Muscle layer of colon (tissue), 2 donors: ENCODE data around the gene GPHA2.

ENCODE experiments used
- H3K27ac ChIP-seq: one replicate; pipeline ENCODE4 v1.7.0; 2013; ENCODE audit warnings: low read depth, mild to moderate bottlenecking, low read length, moderate library complexity
- H3K27me3 ChIP-seq, 2 donors: one replicate each; pipeline ENCODE4 v1.7.0; 2013; ENCODE audit warnings: low read length in 2 of 2, mild to moderate bottlenecking in 2 of 2; ENCODE audit not compliant: insufficient read depth in 2 of 2, control insufficient read depth in 1 of 2
- H3K36me3 ChIP-seq: one replicate; pipeline ENCODE4 v1.7.0; 2013; ENCODE audit warnings: mild to moderate bottlenecking, low read length; ENCODE audit not compliant: insufficient read depth
- H3K4me1 ChIP-seq: one replicate; pipeline ENCODE4 v1.7.0; 2013; ENCODE audit warnings: mild to moderate bottlenecking, low read length; ENCODE audit not compliant: insufficient read depth
- H3K4me3 ChIP-seq, 2 donors: one replicate each; pipeline ENCODE4 v1.7.0; 2013; ENCODE audit warnings: low read length in 2 of 2, low read depth in 1 of 2, mild to moderate bottlenecking in 1 of 2, moderate library complexity in 1 of 2
- H3K9ac ChIP-seq: one replicate; pipeline ENCODE4 v1.7.0; 2013; ENCODE audit warnings: low read length
- H3K9me3 ChIP-seq: one replicate; pipeline ENCODE4 v1.7.0; 2013; ENCODE audit warnings: mild to moderate bottlenecking, low read length
- donor health status: abdominal sarcoma.
- donor health status: Adenocarcinoma of cecum.

The GPHA2 gene

DNA sequence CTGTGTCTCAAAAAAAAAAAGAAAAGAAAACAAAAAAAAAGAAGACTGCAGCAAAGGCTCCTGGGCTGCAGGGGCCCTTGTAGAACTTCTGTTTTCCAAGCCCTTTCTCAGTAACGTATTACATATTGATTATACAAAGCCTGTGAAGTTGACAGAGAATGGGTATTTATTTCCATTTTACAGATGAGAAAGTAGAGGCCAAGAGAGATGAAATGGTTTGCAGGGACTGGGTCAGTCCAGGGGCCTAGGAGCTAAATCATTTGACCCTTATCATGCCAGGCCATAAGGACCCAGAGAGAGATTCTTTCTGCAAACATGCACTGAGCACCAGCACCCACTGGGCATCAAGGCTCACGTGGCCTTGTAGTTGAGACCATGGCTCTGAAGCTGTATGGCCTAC lies 6.7 kb downstream of the GPHA2 start:
- Histone ChIP-seq H3K36me3 (peaks cover 66% of the 10 kb centered on the region), H3K4me1 (peaks cover 14% of the 10 kb centered on the region), H3K27ac (no peak overlapping the region), H3K9me3 (no peaks in the 10 kb centered on the region), H3K4me3 (no peak overlapping the region), H3K27me3 (no peaks in the 10 kb centered on the region), H3K9ac (no peak overlapping the region)

DNA sequence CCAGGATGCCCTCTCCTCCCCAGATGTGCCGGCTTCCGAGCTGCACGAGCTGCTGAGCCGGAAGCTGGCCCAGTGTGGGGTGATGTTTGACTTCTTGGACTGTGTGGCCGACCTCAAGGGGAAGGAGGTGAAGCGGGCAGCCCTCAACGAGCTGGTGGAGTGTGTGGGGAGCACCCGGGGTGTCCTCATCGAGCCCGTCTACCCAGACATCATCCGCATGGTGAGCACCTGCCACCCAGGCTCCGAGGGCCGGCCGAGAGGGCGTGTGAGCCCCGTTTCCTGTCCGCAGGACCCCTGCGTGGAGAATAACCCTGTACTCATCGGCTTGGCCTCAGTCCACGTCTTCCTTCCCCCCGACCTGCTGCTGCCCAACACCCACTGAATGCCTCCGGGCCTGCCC lies 9.0 kb downstream of the GPHA2 start:
- no peaks in the 10 kb centered on the region for H3K27me3 ChIP-seq
- peaks cover 20% of the 10 kb centered on the region for H3K4me1 ChIP-seq
- H3K9me3 ChIP-seq, result no peaks in the 10 kb centered on the region
- H3K27ac ChIP-seq, result no peak overlapping the region
- no peak overlapping the region for H3K4me3 ChIP-seq
- no peak overlapping the region for H3K9ac ChIP-seq
- H3K36me3 ChIP-seq, result peaks cover 44% of the 10 kb centered on the region

DNA sequence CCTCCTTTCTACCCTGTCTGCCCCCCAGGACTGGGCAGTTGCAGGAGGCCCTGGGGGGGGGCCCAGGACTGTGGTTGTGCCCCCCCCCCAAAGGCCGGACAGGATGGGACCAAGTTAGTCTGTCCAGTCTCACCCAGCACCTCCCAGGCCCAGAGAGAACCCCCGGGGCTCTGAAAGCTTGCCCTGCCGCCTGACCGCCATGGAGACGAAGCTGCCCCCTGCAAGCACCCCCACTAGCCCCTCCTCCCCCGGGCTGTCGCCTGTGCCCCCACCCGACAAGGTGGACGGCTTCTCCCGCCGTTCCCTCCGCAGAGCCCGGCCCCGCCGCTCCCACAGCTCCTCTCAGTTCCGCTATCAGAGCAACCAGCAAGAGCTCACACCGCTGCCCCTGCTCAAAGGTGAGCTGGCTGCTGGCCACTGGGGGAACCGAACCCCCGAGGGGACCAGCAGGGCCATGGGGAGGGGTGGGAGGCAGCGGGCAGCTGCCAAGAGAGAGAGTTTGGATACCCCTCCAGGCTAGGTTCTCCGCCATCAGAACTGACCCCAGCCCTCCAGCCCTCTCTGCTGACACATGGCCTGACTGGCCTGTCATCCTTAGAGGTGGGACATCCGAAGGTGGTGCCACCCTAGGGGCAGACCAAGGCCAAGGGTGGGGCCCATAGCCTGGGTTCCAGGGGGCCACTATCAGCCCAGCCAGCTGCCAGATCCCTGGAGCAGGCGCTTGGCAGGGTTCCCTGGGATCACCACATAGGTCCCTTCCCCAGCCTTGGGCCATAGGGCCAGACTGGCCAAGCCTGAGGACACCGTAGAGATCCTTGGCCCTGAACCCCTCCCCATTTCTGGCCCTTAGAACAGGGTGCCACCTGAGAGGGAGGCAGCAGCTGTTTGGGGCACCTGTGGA lies 9.9 kb downstream of the GPHA2 start:
- H3K4me3 ChIP-seq, result peak overlapping the region; percentile 60 to 92
- peak overlapping the region; percentile 97 for H3K27ac ChIP-seq
- H3K27me3 ChIP-seq, result no peaks in the 10 kb centered on the region
- H3K9ac ChIP-seq, result peak overlapping the region; percentile 87
- H3K9me3 ChIP-seq, result no peaks in the 10 kb centered on the region
- H3K4me1 ChIP-seq, result peaks cover 20% of the 10 kb centered on the region
- peaks cover 35% of the 10 kb centered on the region for H3K36me3 ChIP-seq

DNA sequence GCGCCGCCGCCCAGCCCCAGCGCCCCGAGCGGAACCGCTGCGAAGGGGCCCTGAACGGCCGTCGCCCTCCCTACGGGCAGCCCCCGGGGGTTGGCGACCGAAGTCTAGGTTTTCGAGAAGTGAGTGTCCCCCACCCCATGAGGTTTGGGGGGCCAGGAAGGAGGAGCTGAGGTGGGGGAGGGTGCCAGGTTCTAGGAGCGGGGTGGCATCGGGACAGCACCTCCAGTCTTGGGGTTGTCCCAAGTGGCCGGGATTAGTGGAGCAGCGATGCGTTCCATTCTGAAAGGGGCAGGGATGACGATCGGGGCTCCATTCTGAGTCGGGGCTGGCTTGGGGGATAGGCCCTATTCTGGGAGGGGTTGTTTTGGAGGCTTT lies 10.8 kb downstream of the GPHA2 start:
- peak overlapping the region; percentile 60 to 92 for H3K4me3 ChIP-seq
- H3K4me1 ChIP-seq, result peaks cover 20% of the 10 kb centered on the region
- H3K27ac ChIP-seq, result peak overlapping the region; percentile 97
- no peaks in the 10 kb centered on the region for H3K9me3 ChIP-seq
- H3K36me3 ChIP-seq, result peaks cover 26% of the 10 kb centered on the region
- H3K9ac ChIP-seq, result peak overlapping the region; percentile 87
- no peaks in the 10 kb centered on the region for H3K27me3 ChIP-seq

DNA sequence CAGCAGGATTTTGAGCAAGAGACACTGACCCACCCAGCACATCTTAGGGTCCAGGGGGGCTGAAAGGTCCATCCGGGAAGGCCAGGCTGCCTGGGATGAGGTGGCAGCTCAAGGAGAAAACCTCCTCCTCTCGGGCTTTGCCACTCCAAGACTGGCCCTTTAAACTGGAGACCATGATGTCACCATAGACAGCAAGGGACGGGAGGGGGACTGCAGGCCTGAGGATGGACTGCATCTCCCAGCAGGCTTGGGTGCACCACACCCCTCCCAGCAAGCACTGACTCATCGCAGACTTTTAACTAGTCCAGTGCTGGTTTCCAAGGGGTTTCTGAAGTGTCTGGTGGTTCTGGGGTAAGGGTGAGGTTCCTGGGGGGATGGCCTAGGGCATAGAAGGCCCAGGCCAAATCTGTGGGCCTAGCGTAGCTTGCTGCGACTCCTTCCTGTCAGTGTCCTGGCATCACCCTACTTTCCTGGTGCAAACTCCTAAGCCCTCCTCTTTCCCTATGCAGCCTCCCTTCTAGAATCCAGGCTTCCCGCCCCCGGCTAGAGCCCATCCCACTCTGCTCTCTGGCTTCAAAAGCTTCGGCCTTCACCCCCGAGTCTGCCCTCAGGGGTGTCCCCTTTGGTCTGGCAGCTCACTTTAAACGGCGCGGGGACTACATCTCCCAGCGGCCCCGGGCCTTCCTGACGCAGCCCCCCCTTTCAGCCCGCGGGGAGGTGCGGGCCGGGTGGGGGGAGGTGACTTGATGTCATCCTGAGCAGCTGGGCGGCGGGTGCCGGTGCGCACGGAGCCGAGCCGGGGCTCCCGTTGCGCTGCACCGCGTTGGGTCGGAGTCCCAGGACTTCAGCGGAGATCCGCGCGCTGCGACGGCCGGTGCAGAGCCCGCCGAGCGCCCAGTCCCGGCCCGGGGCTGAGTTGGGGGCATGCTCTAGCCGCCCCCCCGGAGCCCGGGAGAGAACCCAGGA lies 11.5 kb downstream of the GPHA2 start, which contains the start of gene PPP2R5B:
Gene PPP2R5B (plus strand): TSS at position 746 of the 966 bp plus-strand sequence. CDS start 1,046 bp downstream, outside the sequence.
- Histone ChIP-seq H3K9me3 (no peaks in the 10 kb centered on the region), H3K27ac (peak within 1 kb of the TSS; percentile 97), H3K4me1 (peaks cover 20% of the 10 kb centered on the region), H3K36me3 (peaks cover 19% of the 10 kb centered on the region), H3K4me3 (peak within 1 kb of the TSS; percentile 60 to 92), H3K27me3 (no peaks in the 10 kb centered on the region), H3K9ac (peak within 1 kb of the TSS; percentile 87)

DNA sequence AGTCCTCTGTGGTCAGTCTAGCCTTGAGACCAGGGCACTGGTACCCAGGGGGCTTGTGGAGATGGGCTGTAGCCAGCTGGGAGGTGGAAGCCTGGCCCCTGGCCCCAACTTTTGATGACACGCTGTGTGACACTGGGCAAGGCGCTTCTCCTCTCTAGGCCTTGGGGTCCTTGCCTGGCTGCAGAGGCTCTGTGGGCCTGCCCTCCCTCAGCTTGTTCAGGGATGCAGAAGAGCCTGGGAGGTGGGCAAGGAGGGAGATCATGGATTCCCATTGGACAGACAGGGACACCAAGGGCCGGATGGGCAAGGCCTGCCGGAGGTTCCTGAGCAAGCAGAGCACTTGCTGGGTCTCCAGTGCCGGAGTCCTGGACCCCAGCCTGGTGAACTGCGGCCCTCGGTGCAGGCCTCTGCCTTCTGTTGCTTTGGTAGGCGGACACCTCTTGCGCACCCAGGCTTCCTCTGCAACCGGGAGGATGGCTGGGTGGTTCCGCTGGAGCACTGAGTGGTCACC lies 12.5 kb downstream of the GPHA2 start:
- Histone ChIP-seq H3K27me3 (no peaks in the 10 kb centered on the region), H3K36me3 (peaks cover 12% of the 10 kb centered on the region), H3K9me3 (no peaks in the 10 kb centered on the region), H3K4me3 (peak overlapping the region in 1 of 2 donors; percentile 92), H3K9ac (no peak overlapping the region), H3K27ac (no peak overlapping the region), H3K4me1 (peaks cover 25% of the 10 kb centered on the region)

DNA sequence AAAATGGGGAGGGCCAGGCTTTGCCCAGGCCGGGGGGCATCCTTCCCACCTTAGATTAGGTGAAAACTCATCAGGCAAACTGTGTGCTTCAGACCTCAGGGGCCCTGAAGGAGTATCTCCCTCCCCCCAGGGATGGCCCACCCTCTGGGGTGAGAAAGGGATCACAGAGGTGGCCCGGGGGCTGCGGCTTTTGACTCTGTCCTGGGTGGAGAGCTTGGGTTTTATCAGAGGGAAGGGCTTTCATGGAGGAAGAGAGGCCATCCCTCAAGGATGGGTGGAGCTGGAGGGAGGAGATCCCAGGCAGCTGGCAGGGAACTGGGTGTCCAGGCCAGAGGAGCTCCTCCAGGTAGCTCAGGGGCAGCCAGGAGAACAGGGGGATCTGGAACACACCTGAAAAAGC lies 14.3 kb downstream of the GPHA2 start:
- Histone ChIP-seq H3K9ac (no peak overlapping the region), H3K4me1 (peaks cover 32% of the 10 kb centered on the region), H3K9me3 (no peaks in the 10 kb centered on the region), H3K36me3 (no peaks in the 10 kb centered on the region), H3K4me3 (no peak overlapping the region), H3K27me3 (no peaks in the 10 kb centered on the region), H3K27ac (no peak overlapping the region)

DNA sequence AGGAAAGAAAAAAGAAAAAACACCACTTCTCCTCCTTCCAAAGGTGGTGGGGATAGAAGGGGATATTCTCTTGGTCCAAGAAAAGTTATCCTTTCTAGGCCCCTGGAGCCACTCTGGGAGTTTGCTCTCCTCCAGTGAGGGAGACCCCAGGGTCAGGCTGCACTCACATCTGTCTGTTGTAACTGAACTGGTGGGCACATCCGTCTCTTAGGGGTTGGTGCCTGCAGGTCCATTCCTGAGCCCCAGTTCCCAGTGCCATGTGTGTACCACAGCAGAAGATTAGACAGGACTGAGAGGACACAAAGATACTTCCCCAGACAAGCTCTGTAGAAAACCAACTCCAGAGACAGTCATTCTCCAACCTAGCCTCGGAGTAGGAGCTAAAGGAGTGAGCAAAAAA lies 15.6 kb downstream of the GPHA2 start:
- Histone ChIP-seq H3K9ac (no peak overlapping the region), H3K9me3 (no peaks in the 10 kb centered on the region), H3K36me3 (no peaks in the 10 kb centered on the region), H3K4me3 (no peak overlapping the region), H3K27me3 (no peaks in the 10 kb centered on the region), H3K4me1 (peaks cover 32% of the 10 kb centered on the region), H3K27ac (no peak overlapping the region)

DNA sequence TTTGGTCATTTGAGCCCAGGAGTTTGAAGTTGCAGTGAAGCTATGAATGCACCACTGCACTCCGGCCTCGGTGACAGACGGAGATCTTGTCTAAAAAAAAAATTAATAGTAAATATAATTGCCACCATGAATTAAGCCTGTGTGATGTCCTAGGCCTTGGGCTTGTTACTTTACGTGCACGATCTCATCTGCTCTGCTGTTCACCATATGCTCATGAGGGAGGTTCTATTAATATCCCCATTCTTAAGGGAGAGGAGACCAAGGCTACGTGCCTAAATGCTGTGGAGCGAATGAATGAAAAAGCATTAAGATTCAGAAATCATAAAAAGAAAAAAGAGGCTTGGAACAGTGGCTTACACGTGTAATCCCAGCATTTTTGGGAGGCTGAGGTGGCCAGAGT lies 16.1 kb downstream of the GPHA2 start:
- Histone ChIP-seq H3K27me3 (no peaks in the 10 kb centered on the region), H3K4me1 (peaks cover 33% of the 10 kb centered on the region), H3K9me3 (no peaks in the 10 kb centered on the region), H3K9ac (no peak overlapping the region), H3K4me3 (no peak overlapping the region), H3K36me3 (no peaks in the 10 kb centered on the region), H3K27ac (no peak overlapping the region)

DNA sequence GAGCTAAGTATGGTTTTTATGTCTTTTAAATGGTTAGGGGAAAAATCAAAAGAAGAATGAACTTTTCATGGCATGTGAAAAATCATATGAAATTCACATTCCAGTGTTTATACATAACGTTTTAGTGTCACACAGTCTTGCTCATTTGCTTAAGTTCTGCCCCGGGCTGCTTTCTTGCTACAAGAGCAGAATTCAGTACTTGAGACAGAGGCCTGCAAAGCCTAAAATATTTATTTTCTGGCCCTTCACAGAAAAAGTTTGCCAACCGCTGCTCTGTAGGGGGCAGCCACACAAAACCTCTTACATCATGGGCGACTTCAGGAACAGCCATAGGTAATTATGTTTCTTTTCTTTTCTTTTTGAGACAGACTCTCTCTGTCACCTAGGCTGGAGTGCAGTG lies 17.7 kb downstream of the GPHA2 start:
- peak overlapping the region; percentile 31 to 81 for H3K4me3 ChIP-seq
- H3K36me3 ChIP-seq, result peaks cover 14% of the 10 kb centered on the region
- peak overlapping the region; percentile 83 for H3K9ac ChIP-seq
- peak overlapping the region; percentile 73 for H3K27ac ChIP-seq
- H3K9me3 ChIP-seq, result no peaks in the 10 kb centered on the region
- no peaks in the 10 kb centered on the region for H3K27me3 ChIP-seq
- peaks cover 27% of the 10 kb centered on the region for H3K4me1 ChIP-seq

DNA sequence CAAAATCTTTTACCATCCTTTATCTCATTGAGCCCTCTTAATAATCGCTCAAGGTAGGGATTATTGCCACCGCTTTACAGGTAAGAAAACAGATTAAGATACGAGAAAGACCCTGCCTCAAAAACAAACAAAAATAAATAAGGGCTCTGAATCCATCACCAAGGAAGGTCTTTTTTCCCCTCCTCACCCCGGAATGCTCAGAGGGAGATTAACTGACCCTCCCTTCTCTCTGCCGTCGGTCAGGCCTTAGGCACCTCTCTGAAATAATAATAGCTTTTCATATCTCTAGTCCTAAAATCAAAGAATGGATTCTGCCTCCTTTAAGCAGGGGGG lies 18.1 kb downstream of the GPHA2 start:
- peaks cover 18% of the 10 kb centered on the region for H3K36me3 ChIP-seq
- peaks cover 27% of the 10 kb centered on the region for H3K4me1 ChIP-seq

More for the DNA sequence above, 18.1 kb downstream of the GPHA2 start:
- Histone ChIP-seq H3K27ac (peak overlapping the region; percentile 73), H3K9me3 (no peaks in the 10 kb centered on the region), H3K27me3 (no peaks in the 10 kb centered on the region), H3K4me3 (peak overlapping the region; percentile 31 to 81), H3K9ac (peak overlapping the region; percentile 83)
